Measurements from ENCODE around the gene PITPNB. TPM values are rescaled to one million over a fixed set of nuclear protein-coding genes. Genes with fewer than 3 reads are reported as not detected.

Gene PITPNB
- total and polyA plus RNA-seq, 2 of the 13 experiments (the other 11 are each of a cell fraction or from before 2014, with no cell fraction given) = 17.0 to 30.1 TPM

DNA sequence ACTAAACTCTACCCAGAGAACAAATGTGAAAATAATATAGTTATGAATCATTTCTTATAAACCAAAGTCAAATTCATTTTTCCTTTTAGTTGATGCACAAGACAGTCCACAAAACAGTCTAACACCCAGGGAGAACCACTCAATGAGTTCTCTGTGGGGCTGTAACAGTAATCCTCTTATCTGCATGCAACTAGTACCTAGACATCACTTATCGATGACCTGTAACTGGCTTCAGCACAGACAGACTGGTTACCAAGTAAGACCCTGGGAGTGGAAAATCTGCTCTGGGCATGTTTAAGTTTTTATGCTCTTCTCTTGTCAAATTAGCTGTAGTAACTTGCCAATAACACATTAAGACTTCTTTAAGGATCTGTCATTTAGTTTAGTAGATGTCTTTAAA is 46.6 kb downstream of the PITPNB start:
- ChIA-PET CTCF (ENCODE audit: low intra/inter-chr PET ratio, low total read pairs) (no interaction called here), POLR2A (no interaction called here)
- H3K4me1 ChIP-seq (ENCODE audit: insufficient read depth, low read length) = peaks cover 48% of the 10 kb centered on the region
- no peak for FAIRE-seq
- in situ Hi-C loops (cut with HindIII; ENCODE audit: extremely low pct_ligation_motif_present, low pct_unique_long_range_greater_than_20kb) (no loop called here), intact Hi-C loops (cut with micrococcal nuclease; ENCODE audit: unreplicated experiment) (no loop called here)
- H2AFZ ChIP-seq (ENCODE audit: low read length) = no peak overlapping the region
- BruUV-seq (replicated peaks) = no TSS peak
- ATAC-seq = no peak
- H3K9me3 ChIP-seq (ENCODE audit: low read length) = no peaks in the 10 kb centered on the region
- TF ChIP-seq HOXD1 (CRISPR knock-in tag; IDR thresholded peaks at IDR 0.05) = no peak
- TF ChIP-seq POLR2AphosphoS5 (IDR thresholded peaks at IDR 0.05; ENCODE audit: low read depth, low read length) = no peak
- TF ChIP-seq, protein P1, sequence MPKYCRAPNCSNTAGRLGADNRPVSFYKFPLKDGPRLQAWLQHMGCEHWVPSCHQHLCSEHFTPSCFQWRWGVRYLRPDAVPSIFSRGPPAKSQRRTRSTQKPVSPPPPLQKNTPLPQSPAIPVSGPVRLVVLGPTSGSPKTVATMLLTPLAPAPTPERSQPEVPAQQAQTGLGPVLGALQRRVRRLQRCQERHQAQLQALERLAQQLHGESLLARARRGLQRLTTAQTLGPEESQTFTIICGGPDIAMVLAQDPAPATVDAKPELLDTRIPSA (CRISPR knock-in tag; IDR thresholded peaks at IDR 0.05; ENCODE audit: borderline replicate concordance) = no peak
- TF ChIP-seq ZNF703 (CRISPR knock-in tag; IDR thresholded peaks at IDR 0.05; ENCODE audit: borderline replicate concordance) = no peak
- TF ChIP-seq TP53 (CRISPR knock-in tag; conservative IDR thresholded peaks at IDR 0.05) = no peak
- no peaks in the 10 kb centered on the region for H3K27me3 ChIP-seq (ENCODE audit: control insufficient read depth in 1 of 2, insufficient read depth in 2 of 2, low read length in 2 of 2)
- no peaks in the 10 kb centered on the region for H4K20me1 ChIP-seq (ENCODE audit: insufficient read depth, low read length)
- 100% methylated on average over 1 of the region's 1 CpG for WGBS (ENCODE audit: low lambda C conversion rate)
- peaks cover 4 to 36% of the 10 kb centered on the region in 2 experiments; a peak in 4 of 5 replicates for H3K36me3 ChIP-seq (replicated peaks in 1 of 2; ENCODE audit: control insufficient read depth in 1 of 2, insufficient read depth in 2 of 2, low read length in 2 of 2)
- H3K79me2 ChIP-seq (ENCODE audit: insufficient read depth, low read length) = peaks cover 13% of the 10 kb centered on the region
- H3K27ac ChIP-seq (ENCODE audit: extremely low read length, insufficient read depth, low read length) = no peak overlapping the region
- DNase-seq (ENCODE audit: low spot score) = no peak
- H3K4me3 ChIP-seq (replicated peaks in 1 of 3; ENCODE audit: insufficient read depth in 1 of 3, low read depth in 2 of 3, low read length in 3 of 3) = no peak overlapping the region
- H3K9ac ChIP-seq (ENCODE audit: insufficient read depth, low read depth, low read length) = no peak overlapping the region
- H3K4me2 ChIP-seq (ENCODE audit: low read depth, low read length) = no peak overlapping the region

DNA sequence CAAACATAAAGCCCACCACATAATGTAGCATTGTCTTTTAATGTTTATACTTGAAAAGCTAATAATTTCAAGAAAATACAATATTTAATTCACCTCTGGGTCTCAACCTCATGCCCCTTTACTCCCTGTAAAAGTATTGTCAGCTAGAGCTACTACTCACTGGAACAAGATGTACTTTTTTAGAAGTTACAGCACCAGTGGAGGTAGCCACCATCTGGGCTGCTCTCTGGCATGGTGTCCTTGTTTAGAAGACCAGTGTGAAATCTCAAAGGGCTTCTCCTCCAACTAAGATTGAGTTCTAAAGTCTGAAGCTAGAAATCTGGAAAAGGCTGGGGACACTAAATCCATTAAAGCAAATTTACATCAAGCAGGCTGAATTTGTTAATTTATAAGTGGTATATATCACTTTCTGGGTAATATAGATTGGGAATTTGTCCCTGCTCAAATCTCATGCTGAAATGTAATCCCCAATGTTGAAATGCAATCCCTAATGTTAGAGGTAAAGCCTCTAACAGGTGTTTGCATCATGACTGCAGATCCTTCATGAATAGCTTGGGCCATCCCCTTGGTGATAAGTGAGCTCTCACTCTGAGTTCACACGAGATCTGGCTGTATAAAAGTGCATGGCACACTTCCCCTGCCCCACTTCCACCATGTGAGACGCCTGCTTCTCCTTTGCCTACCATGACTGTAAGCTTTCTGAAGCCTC is 47.6 kb downstream of the PITPNB start:
- 94% methylated on average over 1 of the region's 2 CpGs for WGBS (ENCODE audit: low lambda C conversion rate)
- H3K4me3 ChIP-seq (replicated peaks in 1 of 3; ENCODE audit: insufficient read depth in 1 of 3, low read depth in 2 of 3, low read length in 3 of 3) = peak overlapping the region in 1 of 3 experiments; percentile 26; a peak in 1 of 6 replicates
- ChIA-PET CTCF (ENCODE audit: low intra/inter-chr PET ratio, low total read pairs) (no interaction called here), POLR2A (interaction anchor here (0.6 to 1.4 kb wide), 2 partner anchors 8 to 48 kb away, joined by 3 to 4 read pairs; partner anchors contain the start of gene PITPNB)
- ATAC-seq (no peak), FAIRE-seq (no peak), DNase-seq (ENCODE audit: low spot score) (no peak)
- peaks cover 13% of the 10 kb centered on the region for H3K79me2 ChIP-seq (ENCODE audit: insufficient read depth, low read length)
- peak overlapping the region; percentile 7; the same call in 1 of the 2 replicates for H3K9ac ChIP-seq (ENCODE audit: insufficient read depth, low read depth, low read length)
- H3K27ac ChIP-seq (ENCODE audit: extremely low read length, insufficient read depth, low read length) = peak overlapping the region; percentile 78
- peaks cover 4 to 36% of the 10 kb centered on the region in 2 experiments; a peak in 4 of 5 replicates for H3K36me3 ChIP-seq (replicated peaks in 1 of 2; ENCODE audit: control insufficient read depth in 1 of 2, insufficient read depth in 2 of 2, low read length in 2 of 2)
- peak overlapping the region; percentile 68 for H3K4me2 ChIP-seq (ENCODE audit: low read depth, low read length)
- no peak overlapping the region for H2AFZ ChIP-seq (ENCODE audit: low read length)
- no peaks in the 10 kb centered on the region for H3K27me3 ChIP-seq (ENCODE audit: control insufficient read depth in 1 of 2, insufficient read depth in 2 of 2, low read length in 2 of 2)
- intact Hi-C loops (cut with micrococcal nuclease; ENCODE audit: unreplicated experiment) = no loop called here
- no TSS peak for BruUV-seq (replicated peaks)
- in situ Hi-C loops (cut with HindIII; ENCODE audit: extremely low pct_ligation_motif_present, low pct_unique_long_range_greater_than_20kb) = no loop called here
- no peaks in the 10 kb centered on the region for H3K9me3 ChIP-seq (ENCODE audit: low read length)
- no peaks in the 10 kb centered on the region for H4K20me1 ChIP-seq (ENCODE audit: insufficient read depth, low read length)
- peaks cover 59% of the 10 kb centered on the region for H3K4me1 ChIP-seq (ENCODE audit: insufficient read depth, low read length)
- TF ChIP-seq KDM3A (CRISPR knock-in tag; IDR thresholded peaks at IDR 0.05; ENCODE audit: low read depth) (no peak), NPAS2 (CRISPR knock-in tag; IDR thresholded peaks at IDR 0.05; ENCODE audit: borderline replicate concordance) (no peak), SRF (IDR thresholded peaks at IDR 0.05; ENCODE audit: low read depth, low read length) (no peak), RFX5 (IDR thresholded peaks at IDR 0.05; ENCODE audit: low read depth, low read length) (no peak), ZNF263 (CRISPR knock-in tag; IDR thresholded peaks at IDR 0.05) (no peak), ZFP36L2 (CRISPR knock-in tag; IDR thresholded peaks at IDR 0.05) (no peak)
- TF ChIP-seq, protein P2, sequence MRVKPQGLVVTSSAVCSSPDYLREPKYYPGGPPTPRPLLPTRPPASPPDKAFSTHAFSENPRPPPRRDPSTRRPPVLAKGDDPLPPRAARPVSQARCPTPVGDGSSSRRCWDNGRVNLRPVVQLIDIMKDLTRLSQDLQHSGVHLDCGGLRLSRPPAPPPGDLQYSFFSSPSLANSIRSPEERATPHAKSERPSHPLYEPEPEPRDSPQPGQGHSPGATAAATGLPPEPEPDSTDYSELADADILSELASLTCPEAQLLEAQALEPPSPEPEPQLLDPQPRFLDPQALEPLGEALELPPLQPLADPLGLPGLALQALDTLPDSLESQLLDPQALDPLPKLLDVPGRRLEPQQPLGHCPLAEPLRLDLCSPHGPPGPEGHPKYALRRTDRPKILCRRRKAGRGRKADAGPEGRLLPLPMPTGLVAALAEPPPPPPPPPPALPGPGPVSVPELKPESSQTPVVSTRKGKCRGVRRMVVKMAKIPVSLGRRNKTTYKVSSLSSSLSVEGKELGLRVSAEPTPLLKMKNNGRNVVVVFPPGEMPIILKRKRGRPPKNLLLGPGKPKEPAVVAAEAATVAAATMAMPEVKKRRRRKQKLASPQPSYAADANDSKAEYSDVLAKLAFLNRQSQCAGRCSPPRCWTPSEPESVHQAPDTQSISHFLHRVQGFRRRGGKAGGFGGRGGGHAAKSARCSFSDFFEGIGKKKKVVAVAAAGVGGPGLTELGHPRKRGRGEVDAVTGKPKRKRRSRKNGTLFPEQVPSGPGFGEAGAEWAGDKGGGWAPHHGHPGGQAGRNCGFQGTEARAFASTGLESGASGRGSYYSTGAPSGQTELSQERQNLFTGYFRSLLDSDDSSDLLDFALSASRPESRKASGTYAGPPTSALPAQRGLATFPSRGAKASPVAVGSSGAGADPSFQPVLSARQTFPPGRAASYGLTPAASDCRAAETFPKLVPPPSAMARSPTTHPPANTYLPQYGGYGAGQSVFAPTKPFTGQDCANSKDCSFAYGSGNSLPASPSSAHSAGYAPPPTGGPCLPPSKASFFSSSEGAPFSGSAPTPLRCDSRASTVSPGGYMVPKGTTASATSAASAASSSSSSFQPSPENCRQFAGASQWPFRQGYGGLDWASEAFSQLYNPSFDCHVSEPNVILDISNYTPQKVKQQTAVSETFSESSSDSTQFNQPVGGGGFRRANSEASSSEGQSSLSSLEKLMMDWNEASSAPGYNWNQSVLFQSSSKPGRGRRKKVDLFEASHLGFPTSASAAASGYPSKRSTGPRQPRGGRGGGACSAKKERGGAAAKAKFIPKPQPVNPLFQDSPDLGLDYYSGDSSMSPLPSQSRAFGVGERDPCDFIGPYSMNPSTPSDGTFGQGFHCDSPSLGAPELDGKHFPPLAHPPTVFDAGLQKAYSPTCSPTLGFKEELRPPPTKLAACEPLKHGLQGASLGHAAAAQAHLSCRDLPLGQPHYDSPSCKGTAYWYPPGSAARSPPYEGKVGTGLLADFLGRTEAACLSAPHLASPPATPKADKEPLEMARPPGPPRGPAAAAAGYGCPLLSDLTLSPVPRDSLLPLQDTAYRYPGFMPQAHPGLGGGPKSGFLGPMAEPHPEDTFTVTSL (CRISPR knock-in tag; IDR thresholded peaks at IDR 0.05; ENCODE audit: borderline replicate concordance) = no peak
